Muscle of leg (tissue), 11 donors: ENCODE measurements around the gene ENTR1. TPM values are rescaled to one million over a fixed set of nuclear protein-coding genes. Genes with fewer than 3 reads are reported as not detected.

Experiments used
- DNase-seq: peaks from one replicate; pipeline ENCODE4 v3.0.0; 2013
- H3K27ac ChIP-seq: one replicate; pipeline ENCODE4 v1.5.1; 2013; ENCODE audit warnings: mild to moderate bottlenecking, low read length, control low read depth
- H3K27me3 ChIP-seq: one replicate; pipeline ENCODE4 v1.6.1; 2013; ENCODE audit warnings: low read length; ENCODE audit not compliant: control insufficient read depth, insufficient read depth
- H3K36me3 ChIP-seq: one replicate; pipeline ENCODE4 v1.6.1; 2013; ENCODE audit warnings: low read length; ENCODE audit not compliant: control insufficient read depth, insufficient read depth
- H3K4me1 ChIP-seq: one replicate; pipeline ENCODE4 v1.6.1; 2013; ENCODE audit warnings: low read length; ENCODE audit not compliant: control insufficient read depth, insufficient read depth
- H3K4me3 ChIP-seq: one replicate; pipeline ENCODE4 v1.5.1; 2013; ENCODE audit warnings: low read length, control low read depth
- H3K9me3 ChIP-seq: replicated peaks from 2 replicates; pipeline ENCODE4 v1.6.1; 2013; ENCODE audit warnings: low read depth, low read length; ENCODE audit not compliant: control insufficient read depth
- WGBS: methylation state at CpG from one replicate; pipeline ENCODE4 v1.1.5; 2013; ENCODE audit warnings: missing lambda C conversion rate; ENCODE audit not compliant: insufficient coverage; 5-methylcytosine and 5-hydroxymethylcytosine counted together
- polyA plus RNA-seq, 8 donors: library from polyadenylated mRNA; unstranded; fragments of 120-200 nt; gene quantifications; one replicate each; pipeline versions ENCODE4 v1.2.1 to v1.2.3, GENCODE V29; 2013; ENCODE audit warnings: inconsistent platforms in 1 of 8, low replicate concordance in 1 of 8; ENCODE audit not compliant: insufficient read length in 8 of 8, insufficient read depth in 1 of 8
- total RNA-seq: library from RNA; stranded (reverse); fragments of 120-200 nt; gene quantifications from one replicate; pipeline ENCODE4 v1.2.4, GENCODE V29; 2013

The ENTR1 gene
- total and polyA plus RNA-seq, 9 donors = 20.9 to 35.0 (median 32.2) TPM

GRCh38 chr9:136355616-136356557 lies 54.5 kb downstream of the ENTR1 start:
- Histone ChIP-seq H3K4me1 (peaks cover 59% of the 10 kb centered on the region), H3K27ac (no peak overlapping the region), H3K9me3 (no peaks in the 10 kb centered on the region), H3K27me3 (no peaks in the 10 kb centered on the region), H3K36me3 (peaks cover 39% of the 10 kb centered on the region), H3K4me3 (no peak overlapping the region)
- 69% methylated on average over 53 of the region's 54 CpGs for WGBS
- DNase-seq = no peak

DNA sequence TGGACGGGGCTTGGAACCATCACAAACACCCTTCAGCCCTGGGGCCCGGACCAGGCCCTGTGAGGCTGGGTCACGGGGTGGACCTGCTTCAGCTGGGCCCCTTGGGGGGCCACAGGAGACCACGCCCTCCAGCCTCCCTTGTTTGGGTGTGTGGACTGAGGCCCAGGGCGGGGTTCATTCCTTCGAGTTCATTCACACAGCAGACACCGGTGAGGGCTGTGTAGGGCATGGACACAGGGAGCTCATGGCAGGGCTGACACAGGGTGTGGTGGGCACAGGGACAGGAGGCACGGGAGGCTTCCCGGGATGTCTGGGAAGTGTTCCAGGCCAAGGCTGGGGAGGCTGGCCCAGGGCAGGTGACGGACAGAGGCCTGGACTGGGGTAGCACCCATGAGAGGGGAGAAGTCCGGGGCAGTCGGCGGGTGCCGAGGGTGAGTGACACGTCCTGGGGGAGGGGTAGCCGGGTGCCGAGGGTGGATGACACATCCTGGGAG lies 55.8 kb downstream of the ENTR1 start:
- WGBS = 55% methylated on average over 13 of the region's 17 CpGs
- Histone ChIP-seq H3K4me1 (peaks cover 61% of the 10 kb centered on the region), H3K9me3 (no peaks in the 10 kb centered on the region), H3K4me3 (no peak overlapping the region), H3K36me3 (peaks cover 41% of the 10 kb centered on the region), H3K27ac (peak overlapping the region; percentile 51), H3K27me3 (no peaks in the 10 kb centered on the region)
- peak; percentile 55 for DNase-seq

GRCh38 chr9:136353757-136354488 lies 56.5 kb downstream of the ENTR1 start:
- Histone ChIP-seq H3K27me3 (no peaks in the 10 kb centered on the region), H3K27ac (peak overlapping the region; percentile 51), H3K36me3 (peaks cover 36% of the 10 kb centered on the region), H3K9me3 (no peaks in the 10 kb centered on the region), H3K4me1 (peaks cover 68% of the 10 kb centered on the region), H3K4me3 (no peak overlapping the region)
- DNase-seq = no peak
- 48% methylated on average over 9 of the region's 13 CpGs for WGBS

DNA sequence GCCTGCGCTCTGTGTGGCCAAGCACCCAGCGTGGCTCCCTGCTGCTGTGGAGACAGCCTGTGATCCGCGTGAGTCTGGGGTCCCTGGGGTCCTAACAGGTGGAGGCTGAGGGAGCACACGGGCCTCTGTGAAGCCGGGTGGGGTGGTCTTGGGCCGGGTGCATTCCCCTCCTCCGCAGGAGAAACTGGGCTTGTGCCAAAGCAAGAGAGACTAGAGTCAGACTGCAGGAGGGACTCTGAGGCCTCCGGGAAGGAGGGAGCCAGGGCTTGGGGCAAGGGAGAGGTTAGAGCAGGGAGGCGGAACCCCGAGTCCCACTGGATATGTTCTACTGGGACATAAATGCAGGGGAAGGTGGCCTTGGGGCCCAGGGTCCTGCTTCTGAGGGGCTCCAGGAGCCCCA lies 57.3 kb downstream of the ENTR1 start:
- H3K4me1 ChIP-seq = peaks cover 76% of the 10 kb centered on the region
- WGBS = 61% methylated on average over 10 of the region's 11 CpGs
- peaks cover 28% of the 10 kb centered on the region for H3K36me3 ChIP-seq
- no peak overlapping the region for H3K4me3 ChIP-seq
- no peak overlapping the region for H3K27ac ChIP-seq
- no peaks in the 10 kb centered on the region for H3K9me3 ChIP-seq
- DNase-seq = no peak
- H3K27me3 ChIP-seq = no peaks in the 10 kb centered on the region

GRCh38 chr9:136352682-136353081 lies 57.7 kb downstream of the ENTR1 start:
- H3K27ac ChIP-seq = no peak overlapping the region
- no peak for DNase-seq
- peaks cover 80% of the 10 kb centered on the region for H3K4me1 ChIP-seq
- peaks cover 24% of the 10 kb centered on the region for H3K36me3 ChIP-seq
- H3K4me3 ChIP-seq = no peak overlapping the region
- no peaks in the 10 kb centered on the region for H3K27me3 ChIP-seq
- H3K9me3 ChIP-seq = no peaks in the 10 kb centered on the region
- 61% methylated on average over 14 of the region's 16 CpGs for WGBS

Other genes starting within 250 kb of the ENTR1 start
- not detected for gene LHX3, start 205.5 kb downstream of the ENTR1 start, total RNA-seq
- under 1 TPM in 1 of 8 donors, not detected in 7; 0.24 TPM for gene LHX3, start 205.5 kb downstream of the ENTR1 start, polyA plus RNA-seq
- gene QSOX2, start 164.8 kb downstream of the ENTR1 start, total RNA-seq = 4.1 TPM
- gene QSOX2, start 164.8 kb downstream of the ENTR1 start, polyA plus RNA-seq = 10 to 100 TPM in 3 of 8 donors, 1 to 10 TPM in 5; 7.0 to 11.8 (median 8.7) TPM
- 0.04 TPM for gene CCDC187, start 106.5 kb downstream of the ENTR1 start, total RNA-seq
- gene CCDC187, start 106.5 kb downstream of the ENTR1 start, polyA plus RNA-seq = under 1 TPM; 0.01 to 0.16 (median 0.08) TPM
- gene GPSM1, start 83.1 kb downstream of the ENTR1 start, total RNA-seq = 25.1 TPM
- 10 to 100 TPM; 22.8 to 36.0 (median 27.3) TPM for gene GPSM1, start 83.1 kb downstream of the ENTR1 start, polyA plus RNA-seq
- gene DNLZ, start 46.9 kb downstream of the ENTR1 start, total RNA-seq = 30.2 TPM
- gene DNLZ, start 46.9 kb downstream of the ENTR1 start, polyA plus RNA-seq = 10 to 100 TPM in 4 of 8 donors, 1 to 10 TPM in 4; 8.1 to 31.5 (median 9.8) TPM
- gene CARD9, start 36.9 kb downstream of the ENTR1 start, total RNA-seq = 1.2 TPM
- gene CARD9, start 36.9 kb downstream of the ENTR1 start, polyA plus RNA-seq = 1 to 10 TPM; 1.1 to 2.7 (median 1.5) TPM
- gene SNAPC4, start 10.4 kb downstream of the ENTR1 start, total RNA-seq = 3.1 TPM
- gene SNAPC4, start 10.4 kb downstream of the ENTR1 start, polyA plus RNA-seq = 1 to 10 TPM; 4.9 to 7.1 (median 6.2) TPM
- 24.6 TPM for gene PMPCA, start within 50 bp of the ENTR1 start, total RNA-seq
- gene PMPCA, start within 50 bp of the ENTR1 start, polyA plus RNA-seq = 10 to 100 TPM; 33.4 to 49.9 (median 41.3) TPM
- 5.9 TPM for gene INPP5E, start 29.2 kb upstream of the ENTR1 start, total RNA-seq
- gene INPP5E, start 29.2 kb upstream of the ENTR1 start, polyA plus RNA-seq = 10 to 100 TPM in 5 of 8 donors, 1 to 10 TPM in 3; 8.9 to 14.4 (median 11.0) TPM
- gene SEC16A, start 72.4 kb upstream of the ENTR1 start, total RNA-seq = 17.9 TPM
- gene SEC16A, start 72.4 kb upstream of the ENTR1 start, polyA plus RNA-seq = 10 to 100 TPM; 34.9 to 52.7 (median 38.3) TPM
- gene NOTCH1, start 135.4 kb upstream of the ENTR1 start, total RNA-seq = 16.7 TPM
- 10 to 100 TPM; 18.5 to 39.5 (median 27.9) TPM for gene NOTCH1, start 135.4 kb upstream of the ENTR1 start, polyA plus RNA-seq